ENCODE data around the gene ZNF71.
"Not testable (repeated sequence)": the region's sequence is repeated elsewhere in the genome, so short reads cannot be mapped to it uniquely, and the experiment has no call there.

ZNF71 gene

GRCh38 chr19:56670961-56671612 lies 76.0 kb downstream of the ZNF71 start:
- H3K4me3 ChIP-seq (replicated peaks; ENCODE audit: low read depth, low read length): no peak overlapping the region
- no peak for TF ChIP-seq CTCF (IDR thresholded peaks at IDR 0.05; ENCODE audit: insufficient read depth, low read length, poor library complexity, severe bottlenecking)
- DNase-seq (ENCODE audit: extremely low read depth, insufficient read length): no peak

GRCh38 chr19:56671613-56671994 lies 76.5 kb downstream of the ZNF71 start, which contains the start of gene ZNF835:
Gene ZNF835 (minus strand): TSS chr19:56671757. CDS start chr19:56665198, 6,559 bp downstream.
- no peaks in the 10 kb centered on the region for H3K27me3 ChIP-seq (replicated peaks; ENCODE audit: control insufficient read depth, insufficient read depth, low read length)
- H3K4me3 ChIP-seq (replicated peaks; ENCODE audit: low read depth, low read length): no peak within 1 kb of the TSS
- peak; percentile 40 for DNase-seq (ENCODE audit: extremely low read depth, insufficient read length)
- no peak for TF ChIP-seq CTCF (IDR thresholded peaks at IDR 0.05; ENCODE audit: insufficient read depth, low read length, poor library complexity, severe bottlenecking)
- H3K36me3 ChIP-seq (ENCODE audit: control insufficient read depth, insufficient read depth, low read length): no peaks in the 10 kb centered on the region

More at GRCh38 chr19:56670961-56671612, 76.0 kb downstream of the ZNF71 start:
- no peaks in the 10 kb centered on the region for H3K36me3 ChIP-seq (ENCODE audit: control insufficient read depth, insufficient read depth, low read length)
- H3K27me3 ChIP-seq (replicated peaks; ENCODE audit: control insufficient read depth, insufficient read depth, low read length): no peaks in the 10 kb centered on the region

- H3K27me3 ChIP-seq (replicated peaks; ENCODE audit: control insufficient read depth, insufficient read depth, low read length); H3K36me3 ChIP-seq (ENCODE audit: control insufficient read depth, insufficient read depth, low read length); H3K4me3 ChIP-seq (replicated peaks; ENCODE audit: low read depth, low read length); DNase-seq (ENCODE audit: extremely low read depth, insufficient read length): not testable (repeated sequence)
Observed at GRCh38 chr19:56672610-56673009, 77.5 kb downstream of the ZNF71 start.

Measured in GM06990 (cell line).